ENCODE results near the gene GABRA6.
"Not testable (repeated sequence)": the region's sequence is repeated elsewhere in the genome, so short reads cannot be mapped to it uniquely, and the experiment has no call there.

Gene GABRA6

GRCh38 chr5:161685461-161685860, at the start of gene GABRA6:
GABRA6 (plus strand) TSS chr5:161685721; CDS start chr5:161685990, 269 bp downstream.
- DNase-seq (ENCODE audit: low read depth in 2 of 2), result no peak

- no peak for DNase-seq (ENCODE audit: low read depth in 2 of 2)
Measured at GRCh38 chr5:161637591-161637990, 47.9 kb upstream of the GABRA6 start.

GRCh38 chr5:161641444-161641843, 44.1 kb upstream of the GABRA6 start:
- DNase-seq (ENCODE audit: low read depth in 2 of 2), result no peak

- DNase-seq (ENCODE audit: low read depth in 2 of 2), result no peak
Measured at GRCh38 chr5:161645264-161645663, 40.3 kb upstream of the GABRA6 start.

GRCh38 chr5:161651926-161652325, 33.6 kb upstream of the GABRA6 start:
- not testable (repeated sequence) for DNase-seq (ENCODE audit: low read depth in 2 of 2)

GRCh38 chr5:161660806-161661205, 24.7 kb upstream of the GABRA6 start:
- DNase-seq (ENCODE audit: low read depth in 2 of 2), result no peak

GRCh38 chr5:161663431-161663830, 22.1 kb upstream of the GABRA6 start:
- DNase-seq (ENCODE audit: low read depth in 2 of 2), result no peak

GRCh38 chr5:161676103-161676502, 9.4 kb upstream of the GABRA6 start:
- DNase-seq (ENCODE audit: low read depth in 2 of 2), result no peak

- DNase-seq (ENCODE audit: low read depth in 2 of 2), result no peak
Measured at GRCh38 chr5:161686149-161686548, 628 bp downstream of the GABRA6 start.

GRCh38 chr5:161686881-161687280, 1.4 kb downstream of the GABRA6 start:
- DNase-seq (ENCODE audit: low read depth in 2 of 2), result no peak

- DNase-seq (ENCODE audit: low read depth in 2 of 2), result no peak
Measured at GRCh38 chr5:161687316-161687715, 1.8 kb downstream of the GABRA6 start.

- DNase-seq (ENCODE audit: low read depth in 2 of 2), result no peak
Measured at GRCh38 chr5:161691911-161692310, 6.4 kb downstream of the GABRA6 start.

GRCh38 chr5:161697001-161697400, 11.5 kb downstream of the GABRA6 start:
- no peak for DNase-seq (ENCODE audit: low read depth in 2 of 2)

GRCh38 chr5:161700065-161700464, 14.5 kb downstream of the GABRA6 start:
- DNase-seq (ENCODE audit: low read depth in 2 of 2), result no peak

- no peak for DNase-seq (ENCODE audit: low read depth in 2 of 2)
Measured at GRCh38 chr5:161703528-161703927, 18.0 kb downstream of the GABRA6 start.

- DNase-seq (ENCODE audit: low read depth in 2 of 2), result no peak
Measured at GRCh38 chr5:161707382-161707781, 21.9 kb downstream of the GABRA6 start.

GRCh38 chr5:161709239-161709638, 23.7 kb downstream of the GABRA6 start:
- no peak for DNase-seq (ENCODE audit: low read depth in 2 of 2)

GRCh38 chr5:161713042-161713441, 27.5 kb downstream of the GABRA6 start:
- DNase-seq (ENCODE audit: low read depth in 2 of 2), result no peak

GRCh38 chr5:161719157-161719556, 33.6 kb downstream of the GABRA6 start:
- DNase-seq (ENCODE audit: low read depth in 2 of 2), result no peak

- no peak for DNase-seq (ENCODE audit: low read depth in 2 of 2)
Measured at GRCh38 chr5:161720460-161720859, 34.9 kb downstream of the GABRA6 start.

- DNase-seq (ENCODE audit: low read depth in 2 of 2), result no peak
Measured at GRCh38 chr5:161734741-161735140, 49.2 kb downstream of the GABRA6 start.

- no peak for DNase-seq (ENCODE audit: low read depth in 2 of 2)
Measured at GRCh38 chr5:161740433-161740832, 54.9 kb downstream of the GABRA6 start.

GRCh38 chr5:161744276-161744675, 58.8 kb downstream of the GABRA6 start:
- DNase-seq (ENCODE audit: low read depth in 2 of 2), result no peak

- no peak for DNase-seq (ENCODE audit: low read depth in 2 of 2)
Measured at GRCh38 chr5:161745392-161745791, 59.9 kb downstream of the GABRA6 start.

GRCh38 chr5:161751265-161751664, 65.7 kb downstream of the GABRA6 start:
- no peak for DNase-seq (ENCODE audit: low read depth in 2 of 2)
